Panc1 (cell line): ENCODE measurements around the gene CAPS.

ENCODE experiments used
- POLR2AphosphoS5 ChIP-seq: IDR thresholded peaks from 2 replicates; pipeline ENCODE4 v1.6.1; 2012; ENCODE audit warnings: mild to moderate bottlenecking, low read depth, low read length, moderate library complexity
- SIN3A ChIP-seq: IDR thresholded peaks from 2 replicates; pipeline ENCODE4 v1.6.1; 2012; ENCODE audit warnings: low read depth, mild to moderate bottlenecking, low read length, moderate library complexity, borderline replicate concordance; ENCODE audit not compliant: insufficient read depth
- TF ChIP-seq, protein P1 (sequence below): fragments of 450-650 bp; IDR thresholded peaks from 2 replicates; pipeline ENCODE4 v1.5.1; 2017; ENCODE audit warnings: mild to moderate bottlenecking
- TF ChIP-seq, protein P2 (sequence below), 2 experiments: IDR thresholded peaks; 2 replicates each; pipeline ENCODE4 v1.6.1; 2011 to 2012; ENCODE audit warnings: low read depth in 2 of 2, control low read depth in 1 of 2, low read length in 1 of 2, mild to moderate bottlenecking in 1 of 2, moderate library complexity in 1 of 2; ENCODE audit not compliant: insufficient read depth in 1 of 2

GRCh38 chr19:5897189-5897969 lies 16.7 kb upstream of the CAPS start:
- TF ChIP-seq, protein P1, sequence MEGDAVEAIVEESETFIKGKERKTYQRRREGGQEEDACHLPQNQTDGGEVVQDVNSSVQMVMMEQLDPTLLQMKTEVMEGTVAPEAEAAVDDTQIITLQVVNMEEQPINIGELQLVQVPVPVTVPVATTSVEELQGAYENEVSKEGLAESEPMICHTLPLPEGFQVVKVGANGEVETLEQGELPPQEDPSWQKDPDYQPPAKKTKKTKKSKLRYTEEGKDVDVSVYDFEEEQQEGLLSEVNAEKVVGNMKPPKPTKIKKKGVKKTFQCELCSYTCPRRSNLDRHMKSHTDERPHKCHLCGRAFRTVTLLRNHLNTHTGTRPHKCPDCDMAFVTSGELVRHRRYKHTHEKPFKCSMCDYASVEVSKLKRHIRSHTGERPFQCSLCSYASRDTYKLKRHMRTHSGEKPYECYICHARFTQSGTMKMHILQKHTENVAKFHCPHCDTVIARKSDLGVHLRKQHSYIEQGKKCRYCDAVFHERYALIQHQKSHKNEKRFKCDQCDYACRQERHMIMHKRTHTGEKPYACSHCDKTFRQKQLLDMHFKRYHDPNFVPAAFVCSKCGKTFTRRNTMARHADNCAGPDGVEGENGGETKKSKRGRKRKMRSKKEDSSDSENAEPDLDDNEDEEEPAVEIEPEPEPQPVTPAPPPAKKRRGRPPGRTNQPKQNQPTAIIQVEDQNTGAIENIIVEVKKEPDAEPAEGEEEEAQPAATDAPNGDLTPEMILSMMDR: no peak
- TF ChIP-seq POLR2AphosphoS5 (no peak), SIN3A (no peak)
- TF ChIP-seq, protein P2, sequence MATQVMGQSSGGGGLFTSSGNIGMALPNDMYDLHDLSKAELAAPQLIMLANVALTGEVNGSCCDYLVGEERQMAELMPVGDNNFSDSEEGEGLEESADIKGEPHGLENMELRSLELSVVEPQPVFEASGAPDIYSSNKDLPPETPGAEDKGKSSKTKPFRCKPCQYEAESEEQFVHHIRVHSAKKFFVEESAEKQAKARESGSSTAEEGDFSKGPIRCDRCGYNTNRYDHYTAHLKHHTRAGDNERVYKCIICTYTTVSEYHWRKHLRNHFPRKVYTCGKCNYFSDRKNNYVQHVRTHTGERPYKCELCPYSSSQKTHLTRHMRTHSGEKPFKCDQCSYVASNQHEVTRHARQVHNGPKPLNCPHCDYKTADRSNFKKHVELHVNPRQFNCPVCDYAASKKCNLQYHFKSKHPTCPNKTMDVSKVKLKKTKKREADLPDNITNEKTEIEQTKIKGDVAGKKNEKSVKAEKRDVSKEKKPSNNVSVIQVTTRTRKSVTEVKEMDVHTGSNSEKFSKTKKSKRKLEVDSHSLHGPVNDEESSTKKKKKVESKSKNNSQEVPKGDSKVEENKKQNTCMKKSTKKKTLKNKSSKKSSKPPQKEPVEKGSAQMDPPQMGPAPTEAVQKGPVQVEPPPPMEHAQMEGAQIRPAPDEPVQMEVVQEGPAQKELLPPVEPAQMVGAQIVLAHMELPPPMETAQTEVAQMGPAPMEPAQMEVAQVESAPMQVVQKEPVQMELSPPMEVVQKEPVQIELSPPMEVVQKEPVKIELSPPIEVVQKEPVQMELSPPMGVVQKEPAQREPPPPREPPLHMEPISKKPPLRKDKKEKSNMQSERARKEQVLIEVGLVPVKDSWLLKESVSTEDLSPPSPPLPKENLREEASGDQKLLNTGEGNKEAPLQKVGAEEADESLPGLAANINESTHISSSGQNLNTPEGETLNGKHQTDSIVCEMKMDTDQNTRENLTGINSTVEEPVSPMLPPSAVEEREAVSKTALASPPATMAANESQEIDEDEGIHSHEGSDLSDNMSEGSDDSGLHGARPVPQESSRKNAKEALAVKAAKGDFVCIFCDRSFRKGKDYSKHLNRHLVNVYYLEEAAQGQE (IDR thresholded peaks at IDR 0.05; ENCODE audit: insufficient read depth in 1 of 2, low read depth in 2 of 2, low read length in 1 of 2): no peak
